ENCODE results near the gene INIP. TPM values are rescaled to one million over a fixed set of nuclear protein-coding genes. Genes with fewer than 3 reads are reported as not detected.
"Not testable (repeated sequence)": the region's sequence is repeated elsewhere in the genome, so short reads cannot be mapped to it uniquely, and the experiment has no call there.

The INIP gene
- total RNA-seq, 1 donor from 2014 or later, result 15.1 TPM

- DNase-seq (ENCODE audit: low read depth in 2 of 2), result peak in 1 of 2 donors; percentile 6
Measured at GRCh38 chr9:112743216-112743836, 25.4 kb upstream of the INIP start.

- DNase-seq (ENCODE audit: low read depth in 2 of 2), result no peak
Measured at GRCh38 chr9:112734892-112735291, 17.0 kb upstream of the INIP start.

GRCh38 chr9:112731971-112732370 is 14.1 kb upstream of the INIP start:
- DNase-seq (ENCODE audit: low read depth in 2 of 2), result no peak

- DNase-seq (ENCODE audit: low read depth in 2 of 2), result no peak
Measured at GRCh38 chr9:112728401-112728800, 10.5 kb upstream of the INIP start.

GRCh38 chr9:112726428-112726827 is 8.5 kb upstream of the INIP start:
- no peak for DNase-seq (ENCODE audit: low read depth in 2 of 2)

- no peak for DNase-seq (ENCODE audit: low read depth in 2 of 2)
Measured at GRCh38 chr9:112725961-112726360, 8.0 kb upstream of the INIP start.

- DNase-seq (ENCODE audit: low read depth in 2 of 2), result not testable (repeated sequence)
Measured at GRCh38 chr9:112722749-112723148, 4.8 kb upstream of the INIP start.

GRCh38 chr9:112720113-112720780 is 2.3 kb upstream of the INIP start:
- no peak for DNase-seq (ENCODE audit: low read depth in 2 of 2)

GRCh38 chr9:112719696-112720095 is 1.8 kb upstream of the INIP start:
- DNase-seq (ENCODE audit: low read depth in 2 of 2), result no peak

GRCh38 chr9:112719241-112719691 is 1.3 kb upstream of the INIP start:
- no peak for DNase-seq (ENCODE audit: low read depth in 2 of 2)

- DNase-seq (ENCODE audit: low read depth in 2 of 2), result no peak
Measured at GRCh38 chr9:112712678-112713077, 5.2 kb downstream of the INIP start.

GRCh38 chr9:112711050-112711689 is 6.7 kb downstream of the INIP start:
- peak; percentile 57 to 77 for DNase-seq (ENCODE audit: low read depth in 2 of 2)

GRCh38 chr9:112705768-112706427 is 12.0 kb downstream of the INIP start:
- peak; percentile 20 to 64 for DNase-seq (ENCODE audit: low read depth in 2 of 2)

- DNase-seq (ENCODE audit: low read depth in 2 of 2), result no peak
Measured at GRCh38 chr9:112703304-112703703, 14.6 kb downstream of the INIP start.

GRCh38 chr9:112700085-112700484 is 17.8 kb downstream of the INIP start:
- DNase-seq (ENCODE audit: low read depth in 2 of 2), result no peak

GRCh38 chr9:112699230-112699629 is 18.7 kb downstream of the INIP start:
- DNase-seq (ENCODE audit: low read depth in 2 of 2), result no peak

- no peak for DNase-seq (ENCODE audit: low read depth in 2 of 2)
Measured at GRCh38 chr9:112696461-112696860, 21.5 kb downstream of the INIP start.

GRCh38 chr9:112694706-112695555 is 23.0 kb downstream of the INIP start:
- no peak for DNase-seq (ENCODE audit: low read depth in 2 of 2)

GRCh38 chr9:112689161-112689740 is 28.7 kb downstream of the INIP start:
- DNase-seq (ENCODE audit: low read depth in 2 of 2), result no peak

- no peak for DNase-seq (ENCODE audit: low read depth in 2 of 2)
Measured at GRCh38 chr9:112680731-112681402, 37.0 kb downstream of the INIP start.

Measured in lung microvascular endothelial cell (primary cell).